ENCODE data around the gene KRTAP4-5. TPM values are rescaled to one million over a fixed set of nuclear protein-coding genes. Genes with fewer than 3 reads are reported as not detected.
"Not testable (repeated sequence)": the region's sequence is repeated elsewhere in the genome, so short reads cannot be mapped to it uniquely, and the experiment has no call there.

The KRTAP4-5 gene
- total RNA-seq, 2 experiments from 2014 or later = not detected

GRCh38 chr17:41121742-41122141 lies 27.9 kb downstream of the KRTAP4-5 start:
- intact Hi-C loops (cut with DNase I, micrococcal nuclease) = loop anchor here (5.0 kb wide), 4 partner anchors 186 to 541 kb away; partner anchors contain the start of gene KRTAP16-1 (in 1 of the 2)
- CTCF ChIA-PET = no interaction called here
- Histone ChIP-seq H3K9me3 (ENCODE audit: control insufficient read depth in 1 of 2, insufficient read depth in 1 of 2, low read length in 2 of 2) (no peaks in the 10 kb centered on the region), H3K27ac (ENCODE audit: low read depth in 1 of 2, low read length in 2 of 2) (no peak overlapping the region), H3K27me3 (ENCODE audit: control insufficient read depth in 1 of 2, insufficient read depth in 2 of 2, low read length in 2 of 2) (no peaks in the 10 kb centered on the region), H3K4me1 (ENCODE audit: insufficient read depth, low read length) (peaks cover 25% of the 10 kb centered on the region), H3K36me3 (ENCODE audit: insufficient read depth, low read length) (no peaks in the 10 kb centered on the region), H3K4me3 (ENCODE audit: low read length) (no peak overlapping the region)
- H3K27me3 Mint-ChIP-seq = no peaks in the 10 kb centered on the region
- no peak for DNase-seq
- TF ChIP-seq, protein P1, sequence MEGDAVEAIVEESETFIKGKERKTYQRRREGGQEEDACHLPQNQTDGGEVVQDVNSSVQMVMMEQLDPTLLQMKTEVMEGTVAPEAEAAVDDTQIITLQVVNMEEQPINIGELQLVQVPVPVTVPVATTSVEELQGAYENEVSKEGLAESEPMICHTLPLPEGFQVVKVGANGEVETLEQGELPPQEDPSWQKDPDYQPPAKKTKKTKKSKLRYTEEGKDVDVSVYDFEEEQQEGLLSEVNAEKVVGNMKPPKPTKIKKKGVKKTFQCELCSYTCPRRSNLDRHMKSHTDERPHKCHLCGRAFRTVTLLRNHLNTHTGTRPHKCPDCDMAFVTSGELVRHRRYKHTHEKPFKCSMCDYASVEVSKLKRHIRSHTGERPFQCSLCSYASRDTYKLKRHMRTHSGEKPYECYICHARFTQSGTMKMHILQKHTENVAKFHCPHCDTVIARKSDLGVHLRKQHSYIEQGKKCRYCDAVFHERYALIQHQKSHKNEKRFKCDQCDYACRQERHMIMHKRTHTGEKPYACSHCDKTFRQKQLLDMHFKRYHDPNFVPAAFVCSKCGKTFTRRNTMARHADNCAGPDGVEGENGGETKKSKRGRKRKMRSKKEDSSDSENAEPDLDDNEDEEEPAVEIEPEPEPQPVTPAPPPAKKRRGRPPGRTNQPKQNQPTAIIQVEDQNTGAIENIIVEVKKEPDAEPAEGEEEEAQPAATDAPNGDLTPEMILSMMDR (IDR thresholded peaks at IDR 0.05) = no peak
- H3K9me3 Mint-ChIP-seq = no peaks in the 10 kb centered on the region
- no peak overlapping the region for H3K4me3 Mint-ChIP-seq
- H3K4me1 Mint-ChIP-seq (ENCODE audit: low read depth) = peaks cover 71% of the 10 kb centered on the region
- H3K27ac Mint-ChIP-seq = no peak overlapping the region
- POLR2A ChIA-PET = no interaction called here
- H3K36me3 Mint-ChIP-seq (ENCODE audit: low read depth) = no peaks in the 10 kb centered on the region
- no peak for ATAC-seq (ENCODE audit: poor library complexity)

GRCh38 chr17:41119696-41120690 lies 29.6 kb downstream of the KRTAP4-5 start:
- CTCF ChIA-PET = interaction anchor here (0.7 kb wide), 1 partner anchor 214 kb away, joined by 3 read pairs; no protein-coding TSS in a partner anchor
- H3K36me3 Mint-ChIP-seq (ENCODE audit: low read depth); H3K4me3 ChIP-seq (ENCODE audit: low read length); H3K9me3 Mint-ChIP-seq; H3K27me3 Mint-ChIP-seq; H3K27ac ChIP-seq (ENCODE audit: low read depth in 1 of 2, low read length in 2 of 2); H3K36me3 ChIP-seq (ENCODE audit: insufficient read depth, low read length); H3K9me3 ChIP-seq (ENCODE audit: control insufficient read depth in 1 of 2, insufficient read depth in 1 of 2, low read length in 2 of 2); H3K27me3 ChIP-seq (ENCODE audit: control insufficient read depth in 1 of 2, insufficient read depth in 2 of 2, low read length in 2 of 2): not testable (repeated sequence)
- ATAC-seq (ENCODE audit: poor library complexity) = peak; percentile 93
- TF ChIP-seq, protein P1 (IDR thresholded peaks at IDR 0.05) = peak; percentile 40
- POLR2A ChIA-PET = interaction anchor here (1.0 to 1.9 kb wide), 2 partner anchors 189 to 568 kb away, joined by 5 to 13 read pairs; partner anchors contain the start of genes EIF1 and KRTAP16-1
- intact Hi-C loops (cut with DNase I, micrococcal nuclease) = loop anchor here (1.0 to 5.0 kb wide), 5 partner anchors 187 to 542 kb away; partner anchors contain the start of gene KRTAP16-1 (in 1 of the 2)
- H3K4me1 Mint-ChIP-seq (ENCODE audit: low read depth) = peaks cover 60% of the 10 kb centered on the region
- H3K4me3 Mint-ChIP-seq = peak overlapping the region; percentile 62
- peaks cover 16% of the 10 kb centered on the region for H3K4me1 ChIP-seq (ENCODE audit: insufficient read depth, low read length)
- peak in 4 of 14 experiments; percentile 7 to 58 (median 36) for DNase-seq
- peak overlapping the region; percentile 80 for H3K27ac Mint-ChIP-seq

GRCh38 chr17:41118721-41119120 lies 30.9 kb downstream of the KRTAP4-5 start:
- TF ChIP-seq, protein P1 (IDR thresholded peaks at IDR 0.05) = no peak
- no peaks in the 10 kb centered on the region for H3K9me3 ChIP-seq (ENCODE audit: control insufficient read depth in 1 of 2, insufficient read depth in 1 of 2, low read length in 2 of 2)
- Mint-ChIP-seq H3K36me3 (ENCODE audit: low read depth) (no peaks in the 10 kb centered on the region), H3K27ac (no peak overlapping the region), H3K9me3 (no peaks in the 10 kb centered on the region), H3K27me3 (no peaks in the 10 kb centered on the region), H3K4me3 (no peak overlapping the region), H3K4me1 (ENCODE audit: low read depth) (peaks cover 48% of the 10 kb centered on the region)
- H3K4me1 ChIP-seq (ENCODE audit: insufficient read depth, low read length) = peaks cover 14% of the 10 kb centered on the region
- H3K27ac ChIP-seq (ENCODE audit: low read depth in 1 of 2, low read length in 2 of 2) = no peak overlapping the region
- no peak for DNase-seq
- no peak for ATAC-seq (ENCODE audit: poor library complexity)
- H3K27me3 ChIP-seq (ENCODE audit: control insufficient read depth in 1 of 2, insufficient read depth in 2 of 2, low read length in 2 of 2) = no peaks in the 10 kb centered on the region
- intact Hi-C loops (cut with DNase I, micrococcal nuclease) = no loop called here
- POLR2A ChIA-PET = no interaction called here
- no peak overlapping the region for H3K4me3 ChIP-seq (ENCODE audit: low read length)
- CTCF ChIA-PET = no interaction called here
- H3K36me3 ChIP-seq (ENCODE audit: insufficient read depth, low read length) = no peaks in the 10 kb centered on the region

DNA sequence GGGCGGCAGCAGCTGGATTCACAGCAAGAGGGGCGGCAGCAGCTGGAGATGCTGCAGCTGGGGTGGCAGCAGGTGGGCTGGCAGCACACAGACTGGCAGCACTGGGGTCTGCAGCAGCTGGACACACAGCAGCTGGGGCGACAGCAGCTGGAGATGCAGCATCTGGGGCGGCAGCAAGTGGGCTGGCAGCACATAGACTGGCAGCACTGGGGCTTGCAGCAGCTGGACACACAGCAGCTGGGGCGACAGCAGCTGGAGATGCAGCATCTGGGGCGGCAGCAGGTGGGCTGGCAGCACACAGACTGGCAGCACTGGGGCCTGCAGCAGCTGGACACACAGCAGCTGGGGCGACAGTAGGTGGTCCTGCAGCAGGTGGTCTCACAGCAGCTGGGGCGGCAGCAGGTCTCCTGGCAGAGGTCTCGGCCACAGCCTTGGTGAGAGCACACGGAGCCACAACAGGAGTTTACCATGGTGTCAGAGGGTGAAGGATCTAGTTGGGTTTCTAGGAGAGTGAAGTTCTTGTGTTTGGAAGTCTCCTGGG lies 31.7 kb downstream of the KRTAP4-5 start, which contains the start of gene KRTAP4-11:
Gene KRTAP4-11 (minus strand): TSS at position 528 of the 541 bp plus-strand sequence. CDS start 58 bp downstream, at position 470.
- CTCF ChIA-PET; H3K27ac ChIP-seq (ENCODE audit: low read depth in 1 of 2, low read length in 2 of 2): not testable (repeated sequence)

More for the DNA sequence above, 31.7 kb downstream of the KRTAP4-5 start, which contains the start of gene KRTAP4-11:
- POLR2A ChIA-PET; H3K9me3 ChIP-seq (ENCODE audit: control insufficient read depth in 1 of 2, insufficient read depth in 1 of 2, low read length in 2 of 2); ATAC-seq (ENCODE audit: poor library complexity); H3K4me3 ChIP-seq (ENCODE audit: low read length); H3K27me3 Mint-ChIP-seq; H3K4me1 ChIP-seq (ENCODE audit: insufficient read depth, low read length); H3K9me3 Mint-ChIP-seq; DNase-seq; H3K27me3 ChIP-seq (ENCODE audit: control insufficient read depth in 1 of 2, insufficient read depth in 2 of 2, low read length in 2 of 2); H3K36me3 Mint-ChIP-seq (ENCODE audit: low read depth); H3K4me3 Mint-ChIP-seq; intact Hi-C loops (cut with DNase I, micrococcal nuclease); H3K36me3 ChIP-seq (ENCODE audit: insufficient read depth, low read length): not testable (repeated sequence)
- H3K4me1 Mint-ChIP-seq (ENCODE audit: low read depth) = peaks cover 42% of the 10 kb centered on the region
- H3K27ac Mint-ChIP-seq = peak within 1 kb of the TSS; percentile 21
